Mesenchymal stem cell (in vitro differentiated cells and primary cell): Measurements from ENCODE around the gene DNHD1.

ENCODE experiments used
- DNase-seq: peaks from one replicate; pipeline ENCODE4 v3.0.0-alpha.2; 2013
- H2AFZ ChIP-seq: one replicate; pipeline ENCODE4 v1.6.1; 2013; ENCODE audit warnings: low read depth, mild to moderate bottlenecking, control low read depth, inconsistent platforms, low read length, moderate library complexity
- H2AK5ac ChIP-seq: 2 replicates; pipeline ENCODE4 v1.6.1; 2013; ENCODE audit warnings: low read length, moderate library complexity, mild to moderate bottlenecking, inconsistent platforms; ENCODE audit not compliant: severe bottlenecking
- H2BK120ac ChIP-seq: one replicate; pipeline ENCODE4 v1.6.1; 2013; ENCODE audit warnings: low read depth, mild to moderate bottlenecking, inconsistent platforms, low read length, moderate library complexity
- H2BK12ac ChIP-seq, 2 experiments: one replicate each; pipeline ENCODE4 v1.6.1; 2013; ENCODE audit warnings: inconsistent platforms in 2 of 2, low read length in 2 of 2, mild to moderate bottlenecking in 2 of 2, moderate library complexity in 2 of 2, control low read depth in 1 of 2
- H2BK15ac ChIP-seq: one replicate; pipeline ENCODE4 v1.6.1; 2013; ENCODE audit warnings: mild to moderate bottlenecking, low read depth, inconsistent platforms; ENCODE audit not compliant: poor library complexity, severe bottlenecking
- H2BK5ac ChIP-seq: 2 replicates; pipeline ENCODE4 v1.6.1; 2013; ENCODE audit warnings: low read depth, mild to moderate bottlenecking, low read length, control low read depth, inconsistent platforms; ENCODE audit not compliant: poor library complexity, severe bottlenecking
- H3K14ac ChIP-seq, 2 experiments: one replicate each; pipeline ENCODE4 v1.6.1; 2013; ENCODE audit warnings: inconsistent platforms in 2 of 2, low read length in 2 of 2, control low read depth in 1 of 2, mild to moderate bottlenecking in 1 of 2, moderate library complexity in 1 of 2
- H3K18ac ChIP-seq, 2 experiments: one replicate each; pipeline ENCODE4 v1.6.1; 2013; ENCODE audit warnings: inconsistent platforms in 2 of 2, low read length in 2 of 2, control low read depth in 1 of 2, low read depth in 1 of 2, mild to moderate bottlenecking in 1 of 2
- H3K23ac ChIP-seq, 2 experiments: one replicate each; pipeline ENCODE4 v1.6.1; 2013; ENCODE audit warnings: inconsistent platforms in 2 of 2, low read length in 2 of 2, mild to moderate bottlenecking in 2 of 2, moderate library complexity in 2 of 2, control low read depth in 1 of 2
- H3K27ac ChIP-seq: 2 replicates; pipeline ENCODE4 v1.5.1; 2013; ENCODE audit warnings: mild to moderate bottlenecking, moderate library complexity, low read length, control low read depth, inconsistent platforms; ENCODE audit not compliant: poor library complexity, severe bottlenecking
- H3K27me3 ChIP-seq, 2 experiments: 2 replicates each; pipeline versions ENCODE4 v1.6.1 to v1.7.0; 2013; ENCODE audit warnings: low read length in 2 of 2, mild to moderate bottlenecking in 2 of 2, moderate library complexity in 2 of 2, control low read depth in 1 of 2, inconsistent platforms in 1 of 2; ENCODE audit not compliant: control insufficient read depth in 1 of 2, insufficient read depth in 1 of 2
- H3K36me3 ChIP-seq, 2 experiments: 2 replicates each; pipeline versions ENCODE4 v1.6.1 to v1.7.0; 2013; ENCODE audit warnings: low read length in 2 of 2, control low read depth in 1 of 2, inconsistent platforms in 1 of 2, low read depth in 1 of 2, mild to moderate bottlenecking in 1 of 2; ENCODE audit not compliant: insufficient read depth in 2 of 2, control insufficient read depth in 1 of 2
- H3K4ac ChIP-seq, 2 experiments: one replicate each; pipeline ENCODE4 v1.6.1; 2013; ENCODE audit warnings: inconsistent platforms in 2 of 2, low read length in 2 of 2, mild to moderate bottlenecking in 2 of 2, moderate library complexity in 2 of 2, control low read depth in 1 of 2, low read depth in 1 of 2
- H3K4me1 ChIP-seq: 2 replicates; pipeline ENCODE4 v1.6.1; 2013; ENCODE audit warnings: low read depth, low read length, control low read depth; ENCODE audit not compliant: control insufficient read depth, insufficient read depth
- H3K4me2 ChIP-seq: 2 replicates; pipeline ENCODE4 v1.6.1; 2013; ENCODE audit warnings: low read length, mild to moderate bottlenecking, inconsistent platforms; ENCODE audit not compliant: poor library complexity, severe bottlenecking
- H3K4me3 ChIP-seq, 2 experiments: 2 replicates each; pipeline versions ENCODE4 v1.5.1 to v1.7.0; 2013; ENCODE audit warnings: low read length in 2 of 2, mild to moderate bottlenecking in 2 of 2, control low read depth in 1 of 2, low read depth in 1 of 2; ENCODE audit not compliant: insufficient read depth in 1 of 2
- H3K79me1 ChIP-seq: replicated peaks from 2 replicates; pipeline ENCODE4 v1.6.1; 2013; ENCODE audit warnings: mild to moderate bottlenecking, control low read depth, low read length, inconsistent platforms; ENCODE audit not compliant: poor library complexity, severe bottlenecking
- H3K9ac ChIP-seq: 2 replicates; pipeline ENCODE4 v1.7.0; 2013; ENCODE audit warnings: mild to moderate bottlenecking, low read length, moderate library complexity
- H3K9me3 ChIP-seq: 2 replicates; pipeline ENCODE4 v1.7.0; 2013; ENCODE audit warnings: mild to moderate bottlenecking, low read length; ENCODE audit not compliant: control insufficient read depth
- H4K8ac ChIP-seq: one replicate; pipeline ENCODE4 v1.6.1; 2013; ENCODE audit warnings: inconsistent platforms, mild to moderate bottlenecking, low read length, moderate library complexity
- H4K91ac ChIP-seq: one replicate; pipeline ENCODE4 v1.6.1; 2013; ENCODE audit warnings: mild to moderate bottlenecking, low read length, inconsistent platforms
- WGBS: methylation state at CpG from one replicate; pipeline ENCODE4 v1.1.7; 2013; ENCODE audit warnings: mixed read lengths; 5-methylcytosine and 5-hydroxymethylcytosine counted together

DNHD1 gene

GRCh38 chr11:6546735-6547134 lies 49.7 kb downstream of the DNHD1 start:
- H2AFZ ChIP-seq: no peak overlapping the region
- H3K9me3 ChIP-seq: no peaks in the 10 kb centered on the region
- no peak overlapping the region for H2BK15ac ChIP-seq
- no peak overlapping the region for H4K8ac ChIP-seq
- no peak overlapping the region for H3K23ac ChIP-seq
- DNase-seq: no peak
- no peak overlapping the region for H3K27ac ChIP-seq
- no peak overlapping the region for H3K4ac ChIP-seq
- H2BK5ac ChIP-seq: no peak overlapping the region
- no peak overlapping the region for H3K4me3 ChIP-seq
- H3K27me3 ChIP-seq: no peaks in the 10 kb centered on the region
- H2BK120ac ChIP-seq: no peak overlapping the region
- no peak overlapping the region for H3K14ac ChIP-seq
- no peak overlapping the region for H3K4me2 ChIP-seq
- no peaks in the 10 kb centered on the region for H3K79me1 ChIP-seq
- H4K91ac ChIP-seq: no peak overlapping the region
- H2AK5ac ChIP-seq: no peak overlapping the region
- H3K18ac ChIP-seq: no peak overlapping the region
- peaks cover 6% of the 10 kb centered on the region for H3K4me1 ChIP-seq
- peaks cover 25 to 46% of the 10 kb centered on the region in 2 experiments for H3K36me3 ChIP-seq
- H2BK12ac ChIP-seq: no peak overlapping the region
- H3K9ac ChIP-seq: no peak overlapping the region
- 93% methylated on average over 8 of the region's 8 CpGs for WGBS

- no peak overlapping the region for H2AFZ ChIP-seq
- H2BK120ac ChIP-seq: no peak overlapping the region
- no peak overlapping the region for H2AK5ac ChIP-seq
- H3K9ac ChIP-seq: no peak overlapping the region
- H3K23ac ChIP-seq: no peak overlapping the region
- no peak overlapping the region for H3K18ac ChIP-seq
- H3K27me3 ChIP-seq: no peaks in the 10 kb centered on the region
- no peak overlapping the region for H4K8ac ChIP-seq
- H3K79me1 ChIP-seq: no peaks in the 10 kb centered on the region
- no peak overlapping the region for H4K91ac ChIP-seq
- H3K9me3 ChIP-seq: no peaks in the 10 kb centered on the region
- DNase-seq: no peak
- peaks cover 6% of the 10 kb centered on the region for H3K4me1 ChIP-seq
- no peak overlapping the region for H3K4me3 ChIP-seq
- no peak overlapping the region for H3K4ac ChIP-seq
- H2BK5ac ChIP-seq: no peak overlapping the region
- H3K4me2 ChIP-seq: no peak overlapping the region
- peaks cover 25 to 46% of the 10 kb centered on the region in 2 experiments for H3K36me3 ChIP-seq
- no peak overlapping the region for H2BK15ac ChIP-seq
- no peak overlapping the region for H3K14ac ChIP-seq
- H3K27ac ChIP-seq: no peak overlapping the region
- H2BK12ac ChIP-seq: no peak overlapping the region
- 96% methylated on average over 6 of the region's 6 CpGs for WGBS
These were observed 50.1 kb downstream of the DNHD1 start for GRCh38 chr11:6547177-6547576.

GRCh38 chr11:6548121-6548520 lies 51.0 kb downstream of the DNHD1 start:
- WGBS: 97% methylated on average over 2 of the region's 2 CpGs
- Histone ChIP-seq H2BK120ac (no peak overlapping the region), H3K4me2 (no peak overlapping the region), H3K9me3 (no peaks in the 10 kb centered on the region), H3K4me3 (no peak overlapping the region), H2AK5ac (no peak overlapping the region), H3K18ac (no peak overlapping the region), H3K27ac (no peak overlapping the region), H2BK5ac (no peak overlapping the region), H3K9ac (no peak overlapping the region), H2BK12ac (no peak overlapping the region), H3K36me3 (peaks cover 25 to 41% of the 10 kb centered on the region in 2 experiments), H3K79me1 (no peaks in the 10 kb centered on the region), H2AFZ (no peak overlapping the region), H2BK15ac (no peak overlapping the region), H3K4ac (no peak overlapping the region), H3K23ac (no peak overlapping the region), H3K27me3 (no peaks in the 10 kb centered on the region), H3K14ac (no peak overlapping the region), H4K91ac (no peak overlapping the region), H4K8ac (no peak overlapping the region), H3K4me1 (peaks cover 6% of the 10 kb centered on the region)
- DNase-seq: no peak

GRCh38 chr11:6548641-6549040 lies 51.6 kb downstream of the DNHD1 start:
- no peak overlapping the region for H2BK120ac ChIP-seq
- H3K4me1 ChIP-seq: peaks cover 6% of the 10 kb centered on the region
- no peak overlapping the region for H3K9ac ChIP-seq
- no peak overlapping the region for H2AFZ ChIP-seq
- no peaks in the 10 kb centered on the region for H3K79me1 ChIP-seq
- H3K27me3 ChIP-seq: no peaks in the 10 kb centered on the region
- H3K4me3 ChIP-seq: no peak overlapping the region
- peaks cover 25 to 41% of the 10 kb centered on the region in 2 experiments for H3K36me3 ChIP-seq
- no peak overlapping the region for H3K4ac ChIP-seq
- DNase-seq: no peak
- no peak overlapping the region for H2BK12ac ChIP-seq
- no peak overlapping the region for H2BK5ac ChIP-seq
- H4K91ac ChIP-seq: no peak overlapping the region
- H2BK15ac ChIP-seq: no peak overlapping the region
- H3K9me3 ChIP-seq: no peaks in the 10 kb centered on the region
- H3K4me2 ChIP-seq: no peak overlapping the region
- no peak overlapping the region for H3K14ac ChIP-seq
- H3K18ac ChIP-seq: no peak overlapping the region
- no peak overlapping the region for H2AK5ac ChIP-seq
- WGBS: 82% methylated on average over 2 of the region's 3 CpGs
- no peak overlapping the region for H3K27ac ChIP-seq
- H3K23ac ChIP-seq: no peak overlapping the region
- no peak overlapping the region for H4K8ac ChIP-seq
